Neural cell (in vitro differentiated cells): Measurements from ENCODE around the gene GPR183. TPM values are rescaled to one million over a fixed set of nuclear protein-coding genes. Genes with fewer than 3 reads are reported as not detected.

Source experiments
- H2AFZ ChIP-seq: fragments of 200-600, 300-800 bp; sonication (generic), shearing (Covaris generic); 2 replicates; pipeline ENCODE4 v1.6.0; 2014; ENCODE audit warnings: low read depth, mild to moderate bottlenecking, antibody characterized with exemption, low read length, moderate library complexity
- H3F3A ChIP-seq: fragments of 200-600 bp; shearing (Covaris generic); 2 replicates; pipeline ENCODE4 v1.6.1; 2016; ENCODE audit warnings: mild to moderate bottlenecking, moderate library complexity, mixed read lengths, antibody characterized with exemption, low read length; ENCODE audit not compliant: insufficient read depth, poor library complexity, severe bottlenecking
- H3K27ac ChIP-seq: fragments of 200-600, 300-800 bp; sonication (generic), shearing (Covaris generic); 2 replicates; pipeline ENCODE4 v1.5.1; 2014; ENCODE audit warnings: mild to moderate bottlenecking, low read length, moderate library complexity
- H3K27me3 ChIP-seq: fragments of 300-800, 200-600 bp; sonication (generic), shearing (Covaris generic); 2 replicates; pipeline ENCODE4 v1.6.0; 2014; ENCODE audit warnings: mild to moderate bottlenecking, low read depth, low read length, moderate library complexity; ENCODE audit not compliant: insufficient read depth
- H3K36me3 ChIP-seq: fragments of 300-800, 200-600 bp; sonication (generic), shearing (Covaris generic); 2 replicates; pipeline ENCODE4 v1.5.1; 2014; ENCODE audit warnings: mild to moderate bottlenecking, antibody characterized with exemption, low read length, moderate library complexity; ENCODE audit not compliant: insufficient read depth
- H3K4me2 ChIP-seq: fragments of 300-800, 200-600 bp; sonication (generic), shearing (Covaris generic); 2 replicates; pipeline ENCODE4 v1.6.0; 2014; ENCODE audit warnings: mild to moderate bottlenecking, low read length
- H3K4me3 ChIP-seq: fragments of 300-800, 200-600 bp; sonication (generic), shearing (Covaris generic); 2 replicates; pipeline ENCODE4 v1.5.1; 2014; ENCODE audit warnings: mild to moderate bottlenecking, low read length, moderate library complexity
- H3K79me2 ChIP-seq: fragments of 200-600 bp; shearing (Covaris generic); replicated peaks from 2 replicates; pipeline ENCODE4 v1.6.0; 2014; ENCODE audit warnings: mild to moderate bottlenecking, low read length, moderate library complexity; ENCODE audit not compliant: insufficient read depth
- H3K9ac ChIP-seq: fragments of 300-800, 200-600 bp; sonication (generic), shearing (Covaris generic); 2 replicates; pipeline ENCODE4 v1.6.1; 2016; ENCODE audit warnings: mild to moderate bottlenecking, low read length, mixed read lengths
- H3K9me2 ChIP-seq: fragments of 200-600 bp; shearing (Covaris generic); 2 replicates; pipeline ENCODE4 v1.6.1; 2016; ENCODE audit warnings: mild to moderate bottlenecking, low read length, mixed read lengths; ENCODE audit not compliant: insufficient read depth
- H3K9me3 ChIP-seq: fragments of 200-600, 300-800 bp; sonication (generic), shearing (Covaris generic); 2 replicates; pipeline ENCODE4 v1.6.1; 2016; ENCODE audit warnings: mild to moderate bottlenecking, mixed run types, low read length, moderate library complexity, mixed read lengths
- H4K20me1 ChIP-seq: fragments of 200-600 bp; shearing (Covaris generic); 2 replicates; pipeline ENCODE4 v1.6.1; 2016; ENCODE audit warnings: mild to moderate bottlenecking, mixed run types; ENCODE audit not compliant: insufficient read depth
- EP300 ChIP-seq: fragments of 450-650 bp; conservative IDR thresholded peaks from 2 replicates; pipeline ENCODE4 v1.6.1; 2014; ENCODE audit warnings: antibody characterized with exemption, mild to moderate bottlenecking, moderate library complexity; ENCODE audit not compliant: poor library complexity, severe bottlenecking
- EZH2 ChIP-seq: fragments of 200-600, 300-800 bp; shearing (Covaris generic), sonication (generic); IDR thresholded peaks from 2 replicates; pipeline ENCODE4 v1.6.1; 2014; ENCODE audit warnings: antibody characterized with exemption, low read length, borderline replicate concordance, mild to moderate bottlenecking; ENCODE audit not compliant: insufficient read depth, poor library complexity, severe bottlenecking
- MXI1 ChIP-seq: fragments of 450-650 bp; conservative IDR thresholded peaks from 2 replicates; pipeline ENCODE4 v1.6.1; 2014; ENCODE audit warnings: antibody characterized with exemption, mild to moderate bottlenecking; ENCODE audit not compliant: poor library complexity, severe bottlenecking
- POLR2AphosphoS5 ChIP-seq: IDR thresholded peaks from 2 replicates; pipeline ENCODE4 v1.6.1; 2012
- RAD21 ChIP-seq: fragments of 450-650 bp; conservative IDR thresholded peaks from 2 replicates; pipeline ENCODE4 v1.6.1; 2014; ENCODE audit warnings: antibody characterized with exemption, mild to moderate bottlenecking, moderate library complexity
- SMC3 ChIP-seq: fragments of 450-650 bp; conservative IDR thresholded peaks from 2 replicates; pipeline ENCODE4 v1.6.1; 2014; ENCODE audit warnings: antibody characterized with exemption, mild to moderate bottlenecking, moderate library complexity; ENCODE audit not compliant: poor library complexity
- TAF1 ChIP-seq: IDR thresholded peaks from 2 replicates; pipeline ENCODE4 v1.6.1; 2012; ENCODE audit warnings: low read depth
- polyA plus RNA-seq: library from polyadenylated mRNA; depleted of rRNA; stranded (reverse); fragments of >200 nt; gene quantifications from 2 replicates; pipeline ENCODE4 v1.2.3, GENCODE V29; 2014
- TF ChIP-seq, protein P1 (sequence below): fragments of 450-650 bp; IDR thresholded peaks from 2 replicates; pipeline ENCODE4 v1.5.1; 2014; ENCODE audit warnings: antibody characterized with exemption, mild to moderate bottlenecking, moderate library complexity; ENCODE audit not compliant: poor library complexity, severe bottlenecking
- TF ChIP-seq, protein P2 (sequence below): IDR thresholded peaks from 2 replicates; pipeline ENCODE4 v1.6.1; 2012; ENCODE audit warnings: borderline replicate concordance

The GPR183 gene
- polyA plus RNA-seq, 1 donor from 2014 or later = not detected

DNA sequence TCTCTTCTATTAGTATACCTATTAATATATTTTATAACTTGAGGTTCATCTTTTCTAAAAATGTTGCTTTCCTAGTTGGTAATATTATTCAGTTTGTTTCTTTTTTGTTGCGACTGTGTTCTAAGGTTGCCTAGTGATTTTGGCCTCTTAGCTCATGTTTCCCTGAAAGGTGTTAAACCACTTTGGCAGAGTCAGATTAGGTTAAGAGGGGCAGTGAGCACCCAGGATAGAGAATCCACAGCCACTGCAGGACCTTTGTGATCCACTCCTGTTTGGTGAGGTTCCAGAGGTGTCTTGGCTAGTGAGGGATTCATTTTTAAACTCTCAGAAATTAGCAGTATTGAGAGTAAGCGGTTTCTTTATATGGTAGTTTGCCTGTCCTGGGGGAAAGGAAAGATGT is 34.1 kb downstream of the GPR183 start:
- no peaks in the 10 kb centered on the region for H4K20me1 ChIP-seq
- no peak overlapping the region for H3K4me3 ChIP-seq
- no peak overlapping the region for H2AFZ ChIP-seq
- H3K27me3 ChIP-seq = no peaks in the 10 kb centered on the region
- no peaks in the 10 kb centered on the region for H3F3A ChIP-seq
- no peak overlapping the region for H3K4me2 ChIP-seq
- H3K36me3 ChIP-seq = no peaks in the 10 kb centered on the region
- H3K9ac ChIP-seq = no peak overlapping the region
- no peaks in the 10 kb centered on the region for H3K79me2 ChIP-seq
- no peaks in the 10 kb centered on the region for H3K9me2 ChIP-seq
- TF ChIP-seq, protein P1, sequence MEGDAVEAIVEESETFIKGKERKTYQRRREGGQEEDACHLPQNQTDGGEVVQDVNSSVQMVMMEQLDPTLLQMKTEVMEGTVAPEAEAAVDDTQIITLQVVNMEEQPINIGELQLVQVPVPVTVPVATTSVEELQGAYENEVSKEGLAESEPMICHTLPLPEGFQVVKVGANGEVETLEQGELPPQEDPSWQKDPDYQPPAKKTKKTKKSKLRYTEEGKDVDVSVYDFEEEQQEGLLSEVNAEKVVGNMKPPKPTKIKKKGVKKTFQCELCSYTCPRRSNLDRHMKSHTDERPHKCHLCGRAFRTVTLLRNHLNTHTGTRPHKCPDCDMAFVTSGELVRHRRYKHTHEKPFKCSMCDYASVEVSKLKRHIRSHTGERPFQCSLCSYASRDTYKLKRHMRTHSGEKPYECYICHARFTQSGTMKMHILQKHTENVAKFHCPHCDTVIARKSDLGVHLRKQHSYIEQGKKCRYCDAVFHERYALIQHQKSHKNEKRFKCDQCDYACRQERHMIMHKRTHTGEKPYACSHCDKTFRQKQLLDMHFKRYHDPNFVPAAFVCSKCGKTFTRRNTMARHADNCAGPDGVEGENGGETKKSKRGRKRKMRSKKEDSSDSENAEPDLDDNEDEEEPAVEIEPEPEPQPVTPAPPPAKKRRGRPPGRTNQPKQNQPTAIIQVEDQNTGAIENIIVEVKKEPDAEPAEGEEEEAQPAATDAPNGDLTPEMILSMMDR = no peak
- no peak for TF ChIP-seq TAF1
- no peak for TF ChIP-seq MXI1
- no peak for TF ChIP-seq EZH2
- no peak for TF ChIP-seq EP300
- no peak for TF ChIP-seq RAD21
- TF ChIP-seq, protein P2, sequence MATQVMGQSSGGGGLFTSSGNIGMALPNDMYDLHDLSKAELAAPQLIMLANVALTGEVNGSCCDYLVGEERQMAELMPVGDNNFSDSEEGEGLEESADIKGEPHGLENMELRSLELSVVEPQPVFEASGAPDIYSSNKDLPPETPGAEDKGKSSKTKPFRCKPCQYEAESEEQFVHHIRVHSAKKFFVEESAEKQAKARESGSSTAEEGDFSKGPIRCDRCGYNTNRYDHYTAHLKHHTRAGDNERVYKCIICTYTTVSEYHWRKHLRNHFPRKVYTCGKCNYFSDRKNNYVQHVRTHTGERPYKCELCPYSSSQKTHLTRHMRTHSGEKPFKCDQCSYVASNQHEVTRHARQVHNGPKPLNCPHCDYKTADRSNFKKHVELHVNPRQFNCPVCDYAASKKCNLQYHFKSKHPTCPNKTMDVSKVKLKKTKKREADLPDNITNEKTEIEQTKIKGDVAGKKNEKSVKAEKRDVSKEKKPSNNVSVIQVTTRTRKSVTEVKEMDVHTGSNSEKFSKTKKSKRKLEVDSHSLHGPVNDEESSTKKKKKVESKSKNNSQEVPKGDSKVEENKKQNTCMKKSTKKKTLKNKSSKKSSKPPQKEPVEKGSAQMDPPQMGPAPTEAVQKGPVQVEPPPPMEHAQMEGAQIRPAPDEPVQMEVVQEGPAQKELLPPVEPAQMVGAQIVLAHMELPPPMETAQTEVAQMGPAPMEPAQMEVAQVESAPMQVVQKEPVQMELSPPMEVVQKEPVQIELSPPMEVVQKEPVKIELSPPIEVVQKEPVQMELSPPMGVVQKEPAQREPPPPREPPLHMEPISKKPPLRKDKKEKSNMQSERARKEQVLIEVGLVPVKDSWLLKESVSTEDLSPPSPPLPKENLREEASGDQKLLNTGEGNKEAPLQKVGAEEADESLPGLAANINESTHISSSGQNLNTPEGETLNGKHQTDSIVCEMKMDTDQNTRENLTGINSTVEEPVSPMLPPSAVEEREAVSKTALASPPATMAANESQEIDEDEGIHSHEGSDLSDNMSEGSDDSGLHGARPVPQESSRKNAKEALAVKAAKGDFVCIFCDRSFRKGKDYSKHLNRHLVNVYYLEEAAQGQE = no peak
- TF ChIP-seq SMC3 = no peak
- no peak for TF ChIP-seq POLR2AphosphoS5
- H3K27ac ChIP-seq = no peak overlapping the region
- no peaks in the 10 kb centered on the region for H3K9me3 ChIP-seq

DNA sequence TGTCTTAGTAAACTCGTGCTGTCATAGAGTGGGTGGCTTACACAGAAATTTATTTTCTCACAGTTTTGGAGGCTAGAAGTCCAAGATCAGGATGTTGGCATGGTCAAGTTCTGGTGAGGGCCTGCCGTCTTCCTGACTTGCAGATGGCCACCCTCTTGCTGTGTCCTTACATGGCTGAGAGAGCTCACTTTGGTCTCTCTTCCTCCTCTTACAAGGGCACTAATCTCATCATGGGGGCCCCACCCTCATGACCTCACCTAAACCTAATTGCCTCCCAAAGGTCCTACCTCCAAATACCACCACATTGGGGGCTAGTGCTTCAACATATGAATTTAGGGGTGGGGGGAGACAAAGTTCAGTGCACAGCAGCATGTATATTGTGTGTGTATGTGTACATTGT is 34.7 kb downstream of the GPR183 start:
- H3K27me3 ChIP-seq = no peaks in the 10 kb centered on the region
- no peak overlapping the region for H3K27ac ChIP-seq
- TF ChIP-seq EZH2 (no peak), RAD21 (no peak), MXI1 (no peak), POLR2AphosphoS5 (no peak), SMC3 (no peak), EP300 (no peak), TAF1 (no peak)
- TF ChIP-seq, protein P2 = no peak
- TF ChIP-seq, protein P1 = no peak
- no peaks in the 10 kb centered on the region for H3K9me2 ChIP-seq
- no peak overlapping the region for H2AFZ ChIP-seq
- no peak overlapping the region for H3K4me2 ChIP-seq
- H3K4me3 ChIP-seq = no peak overlapping the region
- no peaks in the 10 kb centered on the region for H4K20me1 ChIP-seq
- H3K36me3 ChIP-seq = no peaks in the 10 kb centered on the region
- no peaks in the 10 kb centered on the region for H3F3A ChIP-seq
- H3K9me3 ChIP-seq = no peaks in the 10 kb centered on the region
- no peak overlapping the region for H3K9ac ChIP-seq
- no peaks in the 10 kb centered on the region for H3K79me2 ChIP-seq
